Smooth muscle cell (in vitro differentiated cells): ENCODE results near the gene IL20RB. TPM values are rescaled to one million over a fixed set of nuclear protein-coding genes. Genes with fewer than 3 reads are reported as not detected.

Source experiments
- DNase-seq: peaks from one replicate; lab custom pipeline; 2025; ENCODE audit not compliant: unreplicated experiment; lab: John Stamatoyannopoulos, UW
- H2AFZ ChIP-seq: fragments of 200-600 bp; sonication (generic); 2 replicates; pipeline ENCODE4 v1.6.0; 2016; ENCODE audit warnings: antibody characterized with exemption, low read depth, mild to moderate bottlenecking
- H3F3A ChIP-seq: fragments of 200-600 bp; sonication (generic); 2 replicates; pipeline ENCODE4 v1.6.0; 2017; ENCODE audit warnings: antibody characterized with exemption, low read depth
- H3K27ac ChIP-seq: fragments of 200-600 bp; sonication (generic); 2 replicates; pipeline ENCODE4 v1.5.1; 2016; ENCODE audit warnings: low read depth, mild to moderate bottlenecking
- H3K27me3 ChIP-seq: fragments of 200-600 bp; sonication (generic); 2 replicates; pipeline ENCODE4 v1.6.1; 2016; ENCODE audit warnings: low read depth, mild to moderate bottlenecking
- H3K36me3 ChIP-seq: fragments of 200-600 bp; sonication (generic); 2 replicates; pipeline ENCODE4 v1.5.1; 2016; ENCODE audit warnings: low read depth
- H3K4me1 ChIP-seq: fragments of 200-600 bp; sonication (generic); 2 replicates; pipeline ENCODE4 v1.5.1; 2016; ENCODE audit warnings: low read depth
- H3K4me2 ChIP-seq: fragments of 200-600 bp; sonication (generic); 2 replicates; pipeline ENCODE4 v1.6.0; 2016; ENCODE audit warnings: mild to moderate bottlenecking
- H3K4me3 ChIP-seq: fragments of 200-600 bp; sonication (generic); 2 replicates; pipeline ENCODE4 v1.5.1; 2016; ENCODE audit warnings: mild to moderate bottlenecking
- H3K79me2 ChIP-seq: fragments of 200-600 bp; sonication (generic); 2 replicates; pipeline ENCODE4 v1.6.0; 2016; ENCODE audit warnings: low read depth, mild to moderate bottlenecking
- H3K9ac ChIP-seq: fragments of 200-600 bp; sonication (generic); 2 replicates; pipeline ENCODE4 v1.6.0; 2016; ENCODE audit warnings: low read depth
- H3K9me3 ChIP-seq: fragments of 200-600 bp; sonication (generic); replicated peaks from 2 replicates; pipeline ENCODE4 v1.5.1; 2016; ENCODE audit warnings: low read depth
- H4K20me1 ChIP-seq: fragments of 200-600 bp; sonication (generic); 2 replicates; pipeline ENCODE4 v1.6.0; 2016; ENCODE audit warnings: low read depth
- CTCF ChIP-seq: fragments of 200-600 bp; sonication (generic); IDR thresholded peaks from 2 replicates; pipeline ENCODE4 v1.5.1; 2017; ENCODE audit warnings: borderline replicate concordance, mild to moderate bottlenecking, antibody characterized with exemption; ENCODE audit not compliant: insufficient read depth, poor library complexity, severe bottlenecking
- WGBS: methylation state at CpG from one replicate; pipeline ENCODE4 v1.1.7; 2016; ENCODE audit warnings: low lambda C conversion rate; 5-methylcytosine and 5-hydroxymethylcytosine counted together
- polyA plus RNA-seq: library from polyadenylated mRNA; unstranded; fragments of >200 nt; fragmentation: Nextera tagmentation; extraction: Ambion mirVana; gene quantifications from 2 replicates; pipeline ENCODE4 v1.2.1, GENCODE V29; 2016
- total RNA-seq: library from RNA; depleted of rRNA; stranded (reverse); fragments of >200 nt; gene quantifications from 2 replicates; pipeline ENCODE4 v1.2.3, GENCODE V29; 2014

The IL20RB gene
- total and polyA plus RNA-seq, 2 experiments from 2014 or later, result 1.7 TPM

GRCh38 chr3:137035631-137036030 is 77.8 kb downstream of the IL20RB start:
- Histone ChIP-seq H4K20me1 (no peaks in the 10 kb centered on the region), H3K4me2 (no peak overlapping the region), H3K79me2 (no peaks in the 10 kb centered on the region), H3F3A (no peaks in the 10 kb centered on the region), H3K9ac (no peak overlapping the region), H3K4me3 (no peak overlapping the region), H3K27me3 (peaks cover 12% of the 10 kb centered on the region), H3K27ac (no peak overlapping the region), H3K9me3 (no peaks in the 10 kb centered on the region), H3K4me1 (peaks cover 4% of the 10 kb centered on the region), H2AFZ (no peak overlapping the region), H3K36me3 (no peaks in the 10 kb centered on the region)
- WGBS, result 85% methylated on average over 5 of the region's 5 CpGs
- no peak for DNase-seq
- no peak for TF ChIP-seq CTCF

- Histone ChIP-seq H3K4me3 (no peak overlapping the region), H3K9me3 (no peaks in the 10 kb centered on the region), H3K9ac (no peak overlapping the region), H3F3A (no peaks in the 10 kb centered on the region), H3K79me2 (no peaks in the 10 kb centered on the region), H3K4me2 (no peak overlapping the region), H3K27ac (no peak overlapping the region), H2AFZ (no peak overlapping the region), H3K27me3 (no peaks in the 10 kb centered on the region), H3K4me1 (no peaks in the 10 kb centered on the region), H3K36me3 (no peaks in the 10 kb centered on the region), H4K20me1 (no peaks in the 10 kb centered on the region)
- no peak for DNase-seq
- TF ChIP-seq CTCF, result no peak
These were observed 81.8 kb downstream of the IL20RB start for GRCh38 chr3:137039570-137039969.

- Histone ChIP-seq H3K27me3 (no peaks in the 10 kb centered on the region), H3K27ac (no peak overlapping the region), H4K20me1 (no peaks in the 10 kb centered on the region), H2AFZ (no peak overlapping the region), H3K36me3 (no peaks in the 10 kb centered on the region), H3K4me2 (no peak overlapping the region), H3K79me2 (no peaks in the 10 kb centered on the region), H3K4me3 (no peak overlapping the region), H3K9me3 (no peaks in the 10 kb centered on the region), H3F3A (no peaks in the 10 kb centered on the region), H3K4me1 (no peaks in the 10 kb centered on the region), H3K9ac (no peak overlapping the region)
- no peak for DNase-seq
- 77% methylated on average over 2 of the region's 2 CpGs for WGBS
- TF ChIP-seq CTCF, result no peak
These were observed 83.5 kb downstream of the IL20RB start for GRCh38 chr3:137041251-137041650.

- 88% methylated on average over 4 of the region's 4 CpGs for WGBS
- no peaks in the 10 kb centered on the region for H3K79me2 ChIP-seq
These were observed 83.9 kb downstream of the IL20RB start for GRCh38 chr3:137041686-137042085.

More at GRCh38 chr3:137041686-137042085, 83.9 kb downstream of the IL20RB start:
- no peaks in the 10 kb centered on the region for H3F3A ChIP-seq
- H3K9me3 ChIP-seq, result no peaks in the 10 kb centered on the region
- peaks cover 3% of the 10 kb centered on the region for H3K4me1 ChIP-seq
- no peak for TF ChIP-seq CTCF
- H2AFZ ChIP-seq, result no peak overlapping the region
- no peaks in the 10 kb centered on the region for H3K27me3 ChIP-seq
- no peaks in the 10 kb centered on the region for H3K36me3 ChIP-seq
- no peak for DNase-seq
- no peak overlapping the region for H3K4me3 ChIP-seq
- H3K9ac ChIP-seq, result no peak overlapping the region
- H3K4me2 ChIP-seq, result no peak overlapping the region
- no peaks in the 10 kb centered on the region for H4K20me1 ChIP-seq
- H3K27ac ChIP-seq, result no peak overlapping the region
